Measurements from ENCODE around the gene GNG3. TPM values are rescaled to one million over a fixed set of nuclear protein-coding genes. Genes with fewer than 3 reads are reported as not detected.
A peak's percentile ranks its signal among the peaks of the same experiment; 100 is the strongest.

GNG3 gene
- not detected for total RNA-seq (2021; ENCODE audit: unreplicated experiment)
- 1.0 and 1.3 TPM in 2 replicates for polyA plus RNA-seq (2012)
- Bru-seq, nascent RNA = not detected
- BruChase-seq, experiment 1, labeled RNA remaining after a 6-hour chase = not detected
- BruChase-seq, experiment 2, labeled RNA remaining after a 2-hour chase = not detected
- long read RNA-seq = 0 reads

- intact Hi-C loops (cut with micrococcal nuclease) = no loop called here
- no peaks in the 10 kb centered on the region for H4K20me1 ChIP-seq (ENCODE audit: insufficient read depth)
- no peaks in the 10 kb centered on the region for H3K9me3 ChIP-seq (ENCODE audit: control insufficient read depth in 1 of 2, insufficient read depth in 1 of 2, low read depth in 1 of 2, low read length in 2 of 2)
- H3K9ac ChIP-seq (ENCODE audit: low read length) = peak within 1 kb of the TSS; percentile 84; the same call in 1 of the 2 replicates
- ChIA-PET POLR2A (no interaction called here), RAD21 (ENCODE audit: low non-redundant PET in 1 of 2, low total read pairs in 2 of 2, uncharacterized antibody in 2 of 2, unreplicated experiment in 2 of 2) (no interaction called here), CTCF (interaction anchor here (0.6 to 1.2 kb wide), 2 partner anchors 13 to 283 kb away, joined by 3 read pairs; no protein-coding TSS in a partner anchor)
- DNase-seq (ENCODE audit: low read depth, low spot score) = no peak
- peak within 1 kb of the TSS; percentile 16 to 75; a peak in 1 of 4 replicates for H3K4me3 ChIP-seq (replicated peaks in 1 of 2; ENCODE audit: low read depth in 1 of 2, low read length in 2 of 2)
- no peaks in the 10 kb centered on the region for H3K9me2 ChIP-seq (ENCODE audit: insufficient read depth)
- peaks cover 7 to 30% of the 10 kb centered on the region in 2 experiments; a peak in 3 of 4 replicates for H3K36me3 ChIP-seq (ENCODE audit: control insufficient read depth in 1 of 2, insufficient read depth in 2 of 2, low read length in 2 of 2)
- peaks cover 15% of the 10 kb centered on the region for H3K79me2 ChIP-seq (ENCODE audit: insufficient read depth, low read length)
- BruUV-seq (replicated peaks) = no TSS peak
- no peaks in the 10 kb centered on the region for H3K27me3 ChIP-seq (ENCODE audit: insufficient read depth, low read length)
- peak within 1 kb of the TSS; percentile 80 for H3K27ac ChIP-seq (ENCODE audit: low read depth, low read length)
- TF ChIP-seq POLR2AphosphoS5 (IDR thresholded peaks at IDR 0.05; ENCODE audit: low read depth, low read length) (no peak), ZFX (IDR thresholded peaks at IDR 0.05) (no peak), SIN3A (IDR thresholded peaks at IDR 0.05; ENCODE audit: low read depth) (no peak), SRF (IDR thresholded peaks at IDR 0.05; ENCODE audit: low read depth) (no peak), CBX3 (IDR thresholded peaks at IDR 0.05; ENCODE audit: low read depth) (no peak), EZH2phosphoT487 (IDR thresholded peaks at IDR 0.05; ENCODE audit: borderline replicate concordance) (no peak), JUND (IDR thresholded peaks at IDR 0.05) (no peak), ZNF274 (IDR thresholded peaks at IDR 0.05; ENCODE audit: low read depth, low read length) (no peak), POLR2A (IDR thresholded peaks at IDR 0.05; ENCODE audit: borderline replicate concordance, extremely low read depth, insufficient read depth, insufficient read length) (no peak), TCF7L2 (IDR thresholded peaks at IDR 0.05; ENCODE audit: borderline replicate concordance, extremely low read depth, insufficient read depth, insufficient read length) (no peak), EZH2 (IDR thresholded peaks at IDR 0.05) (no peak), RAD21 (IDR thresholded peaks at IDR 0.05; ENCODE audit: low read depth) (no peak), ELF1 (IDR thresholded peaks at IDR 0.05; ENCODE audit: borderline replicate concordance, low read depth) (no peak), FOSL1 (IDR thresholded peaks at IDR 0.05; ENCODE audit: low read depth) (no peak), CEBPB (IDR thresholded peaks at IDR 0.05; ENCODE audit: low read depth) (no peak), YY1 (IDR thresholded peaks at IDR 0.05; ENCODE audit: extremely low read depth, insufficient replicate concordance, low read depth, low read length) (no peak), REST (IDR thresholded peaks at IDR 0.05; ENCODE audit: low read depth) (no peak), CTCF (IDR thresholded peaks at IDR 0.05 in 2 of 3, conservative IDR thresholded peaks at IDR 0.05 in 1 of 3; ENCODE audit: borderline replicate concordance in 1 of 3, insufficient read depth in 1 of 3, low read depth in 2 of 3, low read length in 2 of 3) (no peak), ATF3 (IDR thresholded peaks at IDR 0.05) (no peak)
- TF ChIP-seq, protein P1, sequence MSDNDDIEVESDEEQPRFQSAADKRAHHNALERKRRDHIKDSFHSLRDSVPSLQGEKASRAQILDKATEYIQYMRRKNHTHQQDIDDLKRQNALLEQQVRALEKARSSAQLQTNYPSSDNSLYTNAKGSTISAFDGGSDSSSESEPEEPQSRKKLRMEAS (IDR thresholded peaks at IDR 0.05) = no peak
- peaks cover 5 to 20% of the 10 kb centered on the region in 2 experiments for H3K4me1 ChIP-seq (ENCODE audit: control insufficient read depth in 1 of 2, insufficient read depth in 2 of 2, low read length in 2 of 2)
- H2AFZ ChIP-seq (ENCODE audit: low read depth, low read length, poor library complexity, severe bottlenecking) = no peak within 1 kb of the TSS
- H3K4me2 ChIP-seq (ENCODE audit: low read length) = peak within 1 kb of the TSS; percentile 85
- no peak for ATAC-seq
Measured at GRCh38 chr11:62707277-62707861, at the start of gene GNG3, which contains the start of gene BSCL2. GNG3 (plus strand) TSS chr11:62707676; CDS start chr11:62708296, 620 bp downstream. BSCL2 (minus strand) TSS chr11:62707424; CDS start chr11:62707195, 229 bp downstream.

Data from HCT116 (cell line).